AG04449 (cell line): ENCODE data around the gene CACTIN.

Source experiments
- CTCF ChIA-PET: fragments of 350-600 bp; formaldehyde crosslinking; extraction: SDS; loops from one replicate; lab custom pipeline; 2021; ENCODE audit warnings: antibody characterized with exemption; lab: Yijun Ruan, JAX
- POLR2A ChIA-PET: fragments of 400-600, 350-600 bp; formaldehyde crosslinking; extraction: SDS; loops from one replicate; lab custom pipeline; 2020; ENCODE audit warnings: antibody characterized with exemption, inconsistent platforms; lab: Yijun Ruan, JAX
- DNase-seq: peaks from one replicate; pipeline ENCODE4 v3.0.0-alpha.2; 2010; ENCODE audit warnings: low read depth, low spot score
- H3K4me3 ChIP-seq: 2 replicates; pipeline ENCODE4 v1.5.1; 2011; ENCODE audit warnings: low read depth, mild to moderate bottlenecking, control low read depth, low read length
- TF ChIP-seq, protein P1 (sequence below): IDR thresholded peaks from one replicate; pipeline ENCODE4 v1.5.1; 2011; ENCODE audit warnings: mild to moderate bottlenecking, moderate library complexity, low read length, control low read depth, inconsistent platforms; ENCODE audit not compliant: insufficient read depth; ENCODE audit errors: missing control alignments

Gene CACTIN

DNA sequence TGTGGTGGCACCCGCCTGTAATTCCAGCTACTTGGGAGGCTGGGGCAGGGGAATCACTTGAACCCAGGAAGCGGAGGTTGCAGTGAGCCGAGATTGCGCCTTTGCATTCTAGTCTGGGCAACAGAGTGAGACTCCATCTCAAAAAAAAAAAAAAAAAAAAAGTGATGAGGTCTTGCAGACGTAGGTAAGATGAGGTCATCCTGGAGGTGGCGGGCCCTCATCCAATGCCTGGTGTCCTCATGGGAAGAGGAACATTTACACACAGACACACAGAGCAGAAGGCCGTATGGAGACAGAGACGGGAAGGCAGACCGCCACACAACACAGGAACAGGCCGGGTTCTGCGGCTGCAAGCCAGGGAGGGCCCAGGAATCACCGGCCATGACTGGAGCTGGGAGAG, 4.4 kb downstream of the CACTIN start:
- H3K4me3 ChIP-seq: no peak overlapping the region
- POLR2A ChIA-PET: interaction anchor here (1.2 kb wide), 1 partner anchor 31 kb away, joined by 3 read pairs; no protein-coding TSS in a partner anchor
- TF ChIP-seq, protein P1, sequence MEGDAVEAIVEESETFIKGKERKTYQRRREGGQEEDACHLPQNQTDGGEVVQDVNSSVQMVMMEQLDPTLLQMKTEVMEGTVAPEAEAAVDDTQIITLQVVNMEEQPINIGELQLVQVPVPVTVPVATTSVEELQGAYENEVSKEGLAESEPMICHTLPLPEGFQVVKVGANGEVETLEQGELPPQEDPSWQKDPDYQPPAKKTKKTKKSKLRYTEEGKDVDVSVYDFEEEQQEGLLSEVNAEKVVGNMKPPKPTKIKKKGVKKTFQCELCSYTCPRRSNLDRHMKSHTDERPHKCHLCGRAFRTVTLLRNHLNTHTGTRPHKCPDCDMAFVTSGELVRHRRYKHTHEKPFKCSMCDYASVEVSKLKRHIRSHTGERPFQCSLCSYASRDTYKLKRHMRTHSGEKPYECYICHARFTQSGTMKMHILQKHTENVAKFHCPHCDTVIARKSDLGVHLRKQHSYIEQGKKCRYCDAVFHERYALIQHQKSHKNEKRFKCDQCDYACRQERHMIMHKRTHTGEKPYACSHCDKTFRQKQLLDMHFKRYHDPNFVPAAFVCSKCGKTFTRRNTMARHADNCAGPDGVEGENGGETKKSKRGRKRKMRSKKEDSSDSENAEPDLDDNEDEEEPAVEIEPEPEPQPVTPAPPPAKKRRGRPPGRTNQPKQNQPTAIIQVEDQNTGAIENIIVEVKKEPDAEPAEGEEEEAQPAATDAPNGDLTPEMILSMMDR: no peak
- CTCF ChIA-PET: interaction anchor here (0.6 to 7.1 kb wide), 6 partner anchors 11 to 317 kb away, joined by 3 to 54 read pairs (median 4); partner anchors contain the start of gene MFSD12
- DNase-seq: no peak

DNA sequence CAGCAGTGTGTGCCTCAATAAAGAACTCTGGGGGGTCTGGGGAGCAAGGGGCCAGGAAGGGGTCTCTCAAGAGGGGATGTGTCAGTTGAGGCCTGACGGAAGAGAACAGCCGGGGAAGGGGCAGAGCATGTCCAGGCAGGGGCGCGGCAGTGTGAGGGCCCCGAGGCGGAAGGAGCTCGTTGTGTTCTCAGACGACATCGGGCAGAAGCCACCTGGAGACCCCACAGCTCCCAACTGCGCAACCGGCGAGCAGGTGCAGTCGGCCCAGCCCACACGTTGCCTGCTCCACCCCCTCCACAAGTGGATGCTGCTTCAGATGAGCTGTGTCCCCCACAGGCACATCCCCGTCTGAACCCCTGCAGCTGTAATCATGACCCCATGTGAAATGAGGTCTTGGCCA, 4.9 kb downstream of the CACTIN start:
- POLR2A ChIA-PET: interaction anchor here (0.5 to 1.6 kb wide), 2 partner anchors 14 to 349 kb away, joined by 3 to 5 read pairs; partner anchors contain the start of gene DAPK3
- TF ChIP-seq, protein P1: no peak
- no peak for DNase-seq
- CTCF ChIA-PET: interaction anchor here (0.6 to 7.1 kb wide), 5 partner anchors 11 to 317 kb away, joined by 3 to 54 read pairs (median 6); no protein-coding TSS in a partner anchor
- no peak overlapping the region for H3K4me3 ChIP-seq

DNA sequence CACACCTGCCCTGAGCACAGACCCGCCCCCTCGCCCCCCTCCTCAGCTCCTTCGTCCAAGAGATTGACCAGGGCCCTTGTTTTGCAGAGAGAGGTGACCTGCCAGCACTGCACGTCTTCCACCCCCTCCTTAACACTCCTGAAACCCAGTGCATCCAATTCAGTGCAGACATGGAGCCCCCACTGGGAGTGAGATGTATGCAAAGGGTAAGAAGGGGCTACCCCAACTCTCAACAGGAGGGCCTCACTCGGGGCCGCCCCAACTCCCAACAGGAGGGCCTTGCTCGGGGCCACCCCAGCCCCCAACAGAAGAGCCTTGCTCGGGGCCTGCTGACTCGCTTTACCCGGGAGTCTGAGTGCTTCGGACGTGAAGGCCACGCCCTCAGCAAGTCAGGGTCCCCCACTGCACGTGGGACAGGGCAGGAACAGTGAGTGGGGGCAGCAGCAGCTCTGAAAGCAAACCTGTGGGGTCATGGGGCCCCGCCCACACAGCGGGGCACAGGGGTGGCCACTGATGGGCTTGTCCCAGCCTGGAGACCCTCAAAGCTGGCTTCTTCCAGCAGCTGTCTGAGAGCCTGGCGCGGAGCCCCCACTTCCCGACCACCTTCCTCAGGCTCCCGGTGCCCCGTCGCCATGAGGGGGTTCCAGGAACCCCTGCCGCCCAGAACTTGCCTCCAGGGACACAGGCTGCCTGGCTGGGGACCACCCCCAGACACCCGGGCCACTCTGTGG, 5.6 kb downstream of the CACTIN start:
- no peak for DNase-seq
- TF ChIP-seq, protein P1: no peak
- ChIA-PET POLR2A (interaction anchor here (1.6 kb wide), 1 partner anchor 13 kb away, joined by 5 read pairs; no protein-coding TSS in a partner anchor), CTCF (interaction anchor here (1.5 to 7.1 kb wide), 5 partner anchors 12 to 316 kb away, joined by 5 to 54 read pairs (median 10); partner anchors contain the start of gene GIPC3)
- no peak overlapping the region for H3K4me3 ChIP-seq

DNA sequence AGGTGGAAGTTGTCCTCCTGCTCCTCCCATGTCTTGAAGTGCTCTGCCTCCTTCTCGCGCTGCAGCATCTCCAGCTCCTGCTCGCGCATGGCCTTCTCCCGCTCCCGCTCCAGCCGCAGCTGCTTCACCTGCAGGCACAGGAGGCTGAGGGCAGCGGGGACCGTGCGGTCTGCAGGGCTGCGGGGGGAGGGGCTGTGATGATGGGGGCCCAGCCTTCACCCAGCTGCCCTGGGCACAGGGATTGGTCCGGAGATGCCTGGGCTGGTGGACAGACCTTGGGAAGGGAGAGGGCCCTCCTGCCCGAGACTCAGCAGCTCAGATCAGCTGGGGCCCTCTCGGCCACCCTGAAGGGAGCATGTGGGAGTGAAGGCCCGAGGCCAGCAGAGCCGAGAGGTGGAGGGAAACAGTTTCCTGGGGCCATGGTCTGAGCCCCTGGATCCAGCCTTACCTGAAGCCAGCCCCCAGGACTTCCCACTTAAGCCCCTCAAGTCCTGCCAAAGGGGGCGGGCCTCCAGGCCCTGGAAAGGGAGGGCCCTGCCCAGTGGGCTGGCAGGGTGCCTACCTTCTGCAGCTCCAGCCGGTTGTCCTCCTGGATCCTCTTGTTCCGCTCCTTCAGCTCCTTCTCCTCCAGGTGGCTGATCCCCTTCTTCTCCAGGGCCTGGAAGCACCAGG, 6.3 kb downstream of the CACTIN start:
- TF ChIP-seq, protein P1: no peak
- ChIA-PET CTCF (interaction anchor here (1.5 to 7.1 kb wide), 4 partner anchors 11 to 315 kb away, joined by 5 to 54 read pairs (median 24); partner anchors contain the start of gene GIPC3), POLR2A (interaction anchor here (1.6 kb wide), 1 partner anchor 12 kb away, joined by 5 read pairs; no protein-coding TSS in a partner anchor)
- DNase-seq: no peak
- H3K4me3 ChIP-seq: no peak overlapping the region

DNA sequence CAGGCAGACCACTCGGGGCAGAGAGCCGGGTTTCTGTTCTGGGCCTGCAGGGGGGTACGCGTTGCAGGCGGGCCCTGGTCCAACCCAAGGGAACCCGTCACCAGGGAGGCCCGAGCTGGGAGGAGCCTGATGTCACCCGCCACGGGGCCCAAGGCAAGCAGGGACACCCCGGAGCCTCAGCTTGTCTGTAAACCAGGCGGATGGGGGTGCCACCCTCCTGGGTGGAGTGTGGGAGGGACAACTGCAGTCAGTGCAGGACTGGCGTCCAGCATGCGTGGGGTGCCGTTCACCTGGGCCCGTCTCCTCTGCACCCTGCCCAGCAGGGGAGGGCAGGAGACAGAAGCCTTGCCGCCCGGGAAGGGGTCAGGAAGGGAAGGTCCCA, 7.0 kb downstream of the CACTIN start:
- no peak for DNase-seq
- POLR2A ChIA-PET: no interaction called here
- no peak overlapping the region for H3K4me3 ChIP-seq
- CTCF ChIA-PET: interaction anchor here (1.2 to 7.1 kb wide), 6 partner anchors 11 to 74 kb away, joined by 3 to 54 read pairs (median 6); partner anchors contain the start of gene GIPC3
- TF ChIP-seq, protein P1: no peak
